GM20431 (cell line): ENCODE data around the gene KCNJ6.

ENCODE experiments used
- in situ Hi-C: fragments of 300-500 bp; cut with MseI, MboI; formaldehyde crosslinking; loops from one replicate; pipeline ENCODE4 v1.15.0; 2020; ENCODE audit warnings: low sequenced_read_pairs; ENCODE audit not compliant: unreplicated experiment

KCNJ6 gene

GRCh38 chr21:37699024-37699775 lies 217.1 kb downstream of the KCNJ6 start:
- in situ Hi-C loops, result no loop called here

- in situ Hi-C loops, result no loop called here
Measured at GRCh38 chr21:37696936-37697335, 219.3 kb downstream of the KCNJ6 start.

- in situ Hi-C loops, result no loop called here
Measured at GRCh38 chr21:37695111-37695510, 221.1 kb downstream of the KCNJ6 start.

DNA sequence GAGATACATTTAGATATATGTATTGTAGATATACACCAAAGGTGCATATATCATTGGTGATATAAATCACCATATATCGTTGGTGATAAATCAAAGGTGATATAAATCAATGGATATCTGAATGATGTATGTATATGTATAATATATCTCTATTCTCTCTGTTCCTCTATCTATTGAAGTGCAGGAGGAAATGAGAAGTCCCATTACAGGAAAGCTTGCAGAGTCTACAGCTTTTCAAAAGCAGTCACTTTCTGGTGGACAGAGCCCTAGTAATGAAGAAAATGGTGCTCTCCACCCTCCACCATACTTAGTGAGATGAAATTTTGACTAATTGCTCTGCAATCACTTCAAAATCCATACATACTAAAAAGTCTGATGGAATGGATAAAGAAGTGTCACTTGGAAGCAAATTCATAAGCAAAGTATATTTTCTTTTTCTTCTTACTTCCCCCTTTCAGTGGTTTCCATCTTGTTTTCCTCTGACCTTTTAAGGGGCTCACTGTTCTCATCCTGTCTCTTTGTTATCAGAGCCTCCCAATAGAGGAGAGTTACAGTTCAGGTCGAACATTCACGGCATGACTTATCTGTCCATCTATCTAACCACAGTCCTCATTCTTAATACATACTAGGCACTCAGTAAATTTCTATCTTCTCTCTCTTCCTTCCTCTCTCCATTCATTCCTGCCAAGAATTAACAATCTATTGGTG lies 227.2 kb downstream of the KCNJ6 start:
- in situ Hi-C loops, result no loop called here

DNA sequence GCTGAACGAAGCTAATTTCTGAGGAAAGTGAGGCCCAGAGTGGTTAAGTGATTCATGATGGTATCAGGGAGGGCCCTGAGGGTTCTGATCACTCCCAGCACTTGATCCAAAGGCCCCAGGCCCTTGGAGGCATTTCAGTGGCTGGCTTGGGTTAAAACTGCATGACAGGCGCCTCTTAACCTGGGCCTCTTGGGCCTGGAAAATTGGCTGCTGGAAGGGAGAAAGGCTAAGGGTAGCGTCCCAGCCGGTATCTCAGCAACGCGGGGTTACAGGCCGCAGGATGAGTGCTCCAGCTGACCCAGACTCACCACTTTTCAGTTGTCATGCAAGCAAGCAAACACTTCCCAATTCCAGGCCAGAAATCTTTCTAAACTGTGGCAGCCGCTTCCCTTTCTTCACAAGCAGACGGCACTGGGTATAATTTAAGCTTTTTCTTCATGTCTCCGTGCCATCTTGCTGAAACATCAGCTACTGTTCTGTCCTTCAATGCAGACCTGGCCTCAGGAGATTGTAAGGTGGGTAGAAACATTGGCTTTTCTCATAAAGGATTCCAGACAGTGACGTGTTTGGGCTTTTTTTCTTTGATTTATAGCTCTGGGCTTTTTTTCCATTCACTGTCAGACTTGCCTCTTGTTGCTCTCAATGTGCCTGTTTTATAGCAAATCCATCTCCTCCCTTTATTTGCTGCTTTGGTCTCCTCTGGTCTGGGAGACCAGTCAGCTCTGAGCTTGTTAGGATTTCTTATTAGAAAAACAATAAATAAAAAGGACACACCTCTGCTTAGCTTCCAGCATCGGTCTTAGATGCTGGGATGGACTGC lies 229.1 kb downstream of the KCNJ6 start:
- in situ Hi-C loops, result no loop called here

DNA sequence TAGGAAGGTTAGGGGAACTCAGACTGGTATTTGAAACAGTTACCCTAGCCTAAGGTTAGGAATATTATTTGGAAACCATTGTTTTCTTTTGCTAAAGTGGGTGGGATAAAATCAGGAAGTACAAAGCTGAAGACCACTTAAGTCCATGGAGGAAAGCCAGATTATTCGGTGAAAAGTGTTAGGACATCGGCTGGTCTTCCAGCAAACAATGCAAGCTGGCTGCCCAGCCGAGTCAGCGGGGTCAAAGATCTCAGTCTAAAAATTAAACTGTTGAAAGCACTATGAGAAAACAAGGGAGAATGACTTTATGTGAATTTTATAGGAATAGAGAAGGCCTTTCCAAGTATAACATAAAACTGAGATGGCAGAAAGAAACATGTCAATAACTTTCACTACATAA lies 231.7 kb downstream of the KCNJ6 start:
- in situ Hi-C loops, result no loop called here

- in situ Hi-C loops, result no loop called here
Measured at GRCh38 chr21:37684115-37684493, 232.2 kb downstream of the KCNJ6 start.

GRCh38 chr21:37683396-37684114 lies 232.7 kb downstream of the KCNJ6 start:
- in situ Hi-C loops, result no loop called here

GRCh38 chr21:37682966-37683365 lies 233.3 kb downstream of the KCNJ6 start:
- in situ Hi-C loops, result no loop called here

DNA sequence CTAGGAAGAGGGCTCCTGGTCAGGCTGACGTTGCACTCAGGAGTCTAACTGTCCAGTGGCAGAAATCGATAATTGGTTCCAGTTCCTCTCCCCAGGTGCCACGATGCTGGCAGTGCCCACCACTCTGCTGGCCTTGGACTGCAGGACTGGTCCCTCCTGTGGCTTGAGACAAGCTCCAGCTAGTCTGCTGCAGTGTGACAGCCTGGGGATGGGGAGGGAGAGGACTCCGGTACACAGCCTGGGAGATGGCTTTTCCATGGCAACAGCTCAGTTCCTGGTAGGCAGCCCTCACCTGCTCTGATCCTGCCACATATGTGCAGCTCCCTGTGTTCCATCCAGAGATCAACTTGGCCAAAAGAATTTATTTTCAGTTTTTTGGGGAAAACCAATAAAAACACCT lies 239.3 kb downstream of the KCNJ6 start:
- in situ Hi-C loops, result no loop called here

DNA sequence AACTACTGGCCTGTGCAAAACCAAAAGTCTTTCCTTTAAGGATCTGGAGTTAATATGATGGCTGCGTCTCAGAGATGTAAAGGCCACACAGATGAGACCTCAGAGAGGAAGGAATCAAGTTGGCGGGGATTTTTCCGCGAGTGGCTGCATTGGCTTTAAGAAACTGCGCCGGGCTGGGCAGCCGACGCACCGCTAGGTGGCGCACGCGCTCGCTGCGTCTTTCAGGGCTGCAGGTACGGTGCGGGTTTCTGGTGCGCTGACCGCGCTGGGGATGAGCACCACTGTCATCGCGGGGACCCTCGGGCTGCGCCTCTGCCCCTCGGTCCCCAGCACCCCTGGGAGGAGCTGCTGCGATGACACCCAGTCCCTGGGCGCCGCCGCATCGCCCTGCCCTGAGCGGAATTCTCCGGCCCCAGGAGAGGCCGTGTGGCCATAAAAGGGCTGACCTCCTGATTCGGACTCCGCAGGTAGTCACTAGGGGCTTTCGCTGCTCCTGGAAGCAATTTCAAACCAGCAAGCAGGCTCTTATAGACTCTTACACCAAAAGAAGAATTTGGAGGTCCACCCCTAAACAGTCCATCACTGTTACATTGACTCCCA lies 241.0 kb downstream of the KCNJ6 start:
- in situ Hi-C loops, result no loop called here

- in situ Hi-C loops, result no loop called here
Measured at GRCh38 chr21:37673801-37674575, 242.3 kb downstream of the KCNJ6 start.

DNA sequence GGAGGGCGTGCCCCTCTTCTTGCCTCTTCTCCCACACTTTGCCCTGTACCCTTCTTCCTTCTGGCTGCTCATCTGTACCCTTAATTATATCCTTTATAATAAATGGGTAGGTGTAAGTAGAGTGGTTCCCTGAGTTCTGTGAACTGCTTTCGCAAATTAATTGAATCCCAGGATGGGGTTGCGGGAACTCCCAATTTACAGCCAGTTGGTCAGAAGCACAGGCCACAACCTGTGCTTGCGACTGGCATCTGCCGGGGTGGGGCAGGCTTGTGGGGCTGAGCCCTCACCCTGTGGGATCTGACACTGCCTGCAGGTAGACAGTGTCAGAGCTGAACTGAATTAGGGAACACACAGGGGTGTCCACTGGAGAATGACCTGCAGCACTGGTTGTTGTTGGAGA lies 244.9 kb downstream of the KCNJ6 start:
- in situ Hi-C loops, result no loop called here

DNA sequence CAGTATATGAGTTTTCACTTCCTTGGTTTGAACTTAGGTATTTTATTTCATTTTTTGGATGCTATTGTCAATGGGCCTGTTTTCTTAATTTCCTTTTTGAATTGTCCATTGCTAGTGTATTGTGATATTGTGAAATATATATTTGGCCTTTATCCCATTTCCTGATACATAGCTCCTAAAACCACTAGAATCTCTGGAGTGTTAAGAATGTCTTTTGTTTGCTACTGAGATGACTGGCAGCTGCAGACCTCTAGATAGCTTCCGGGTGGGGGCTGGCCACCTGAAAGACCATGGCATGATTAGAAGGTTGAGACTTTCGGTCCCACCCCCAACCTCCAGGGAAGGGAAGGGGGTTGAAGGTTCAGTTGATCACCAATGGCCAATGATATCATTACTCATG lies 245.4 kb downstream of the KCNJ6 start:
- in situ Hi-C loops, result no loop called here

DNA sequence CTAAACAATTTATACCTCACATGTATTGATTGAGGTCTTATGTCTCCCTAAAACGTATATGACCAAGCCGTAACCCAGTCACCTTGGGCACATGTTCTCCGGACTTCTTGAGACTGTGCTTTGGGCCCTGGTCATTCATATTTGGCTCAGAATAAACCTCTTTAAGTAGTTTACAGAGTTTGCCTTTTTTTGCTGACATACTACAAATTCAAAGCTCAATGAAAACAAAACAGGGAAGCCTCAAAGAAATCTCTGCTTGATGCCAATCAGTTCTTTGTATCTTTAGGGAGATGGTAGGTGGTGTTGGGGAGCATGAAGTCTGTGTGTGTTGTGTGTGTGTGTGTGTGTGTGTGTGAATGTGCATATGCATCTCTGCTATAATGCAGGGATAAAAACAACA lies 247.0 kb downstream of the KCNJ6 start:
- in situ Hi-C loops, result no loop called here

DNA sequence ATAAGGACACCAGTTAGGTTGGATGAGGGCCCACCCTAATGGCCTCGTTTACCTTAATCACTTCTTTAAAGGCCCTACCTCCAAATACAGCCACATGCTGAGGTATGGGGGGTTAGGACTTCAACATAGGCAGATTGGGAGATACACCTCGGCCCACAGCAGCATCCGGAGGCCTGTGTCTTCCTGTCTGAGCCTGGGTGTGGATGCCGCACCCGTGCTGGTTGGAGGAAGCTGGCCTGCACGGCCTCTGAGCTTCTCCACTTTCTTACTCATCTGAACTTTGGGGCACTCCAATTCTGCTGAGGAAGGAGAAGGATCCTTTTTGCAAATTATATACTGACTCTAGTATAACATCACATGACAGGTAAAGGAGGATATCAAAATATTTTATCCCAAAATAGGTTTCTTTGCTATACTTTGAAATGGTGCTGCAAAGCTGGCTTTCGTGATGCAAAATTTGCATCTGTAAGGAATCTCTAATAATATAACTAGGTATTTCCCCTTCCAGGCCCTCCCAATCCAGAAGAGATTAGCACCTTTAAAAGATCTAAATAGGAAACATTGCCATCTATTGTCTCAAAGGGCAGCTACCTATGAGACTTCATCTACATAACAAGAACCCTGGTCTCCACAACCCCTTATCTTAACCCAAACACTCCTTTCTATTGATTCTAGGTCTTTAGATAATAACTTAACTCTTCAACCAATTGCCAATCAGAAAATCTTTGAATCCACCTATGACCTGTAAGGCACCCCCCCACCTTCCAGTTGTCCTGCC lies 247.6 kb downstream of the KCNJ6 start:
- in situ Hi-C loops, result no loop called here

DNA sequence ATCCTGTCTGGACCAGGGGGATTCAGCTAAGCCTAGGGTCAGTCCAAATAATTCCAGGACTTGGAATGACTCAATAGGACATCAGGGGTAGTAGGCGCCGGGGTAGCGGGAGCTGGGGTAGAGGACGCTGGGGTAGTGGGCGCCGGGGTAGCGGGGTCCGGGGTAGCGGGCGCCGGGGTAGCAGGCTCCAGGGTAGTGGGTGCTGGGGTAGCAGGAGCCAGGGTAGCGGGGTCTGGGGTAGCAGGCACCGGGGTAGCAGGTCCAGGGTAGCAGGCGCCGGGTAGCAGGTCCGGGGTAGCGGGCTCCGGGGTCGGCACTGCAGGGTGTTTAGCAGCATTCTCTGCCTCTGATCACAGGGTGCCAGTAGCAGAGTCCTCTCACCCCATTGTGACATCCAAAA lies 248.9 kb downstream of the KCNJ6 start:
- in situ Hi-C loops, result no loop called here

DNA sequence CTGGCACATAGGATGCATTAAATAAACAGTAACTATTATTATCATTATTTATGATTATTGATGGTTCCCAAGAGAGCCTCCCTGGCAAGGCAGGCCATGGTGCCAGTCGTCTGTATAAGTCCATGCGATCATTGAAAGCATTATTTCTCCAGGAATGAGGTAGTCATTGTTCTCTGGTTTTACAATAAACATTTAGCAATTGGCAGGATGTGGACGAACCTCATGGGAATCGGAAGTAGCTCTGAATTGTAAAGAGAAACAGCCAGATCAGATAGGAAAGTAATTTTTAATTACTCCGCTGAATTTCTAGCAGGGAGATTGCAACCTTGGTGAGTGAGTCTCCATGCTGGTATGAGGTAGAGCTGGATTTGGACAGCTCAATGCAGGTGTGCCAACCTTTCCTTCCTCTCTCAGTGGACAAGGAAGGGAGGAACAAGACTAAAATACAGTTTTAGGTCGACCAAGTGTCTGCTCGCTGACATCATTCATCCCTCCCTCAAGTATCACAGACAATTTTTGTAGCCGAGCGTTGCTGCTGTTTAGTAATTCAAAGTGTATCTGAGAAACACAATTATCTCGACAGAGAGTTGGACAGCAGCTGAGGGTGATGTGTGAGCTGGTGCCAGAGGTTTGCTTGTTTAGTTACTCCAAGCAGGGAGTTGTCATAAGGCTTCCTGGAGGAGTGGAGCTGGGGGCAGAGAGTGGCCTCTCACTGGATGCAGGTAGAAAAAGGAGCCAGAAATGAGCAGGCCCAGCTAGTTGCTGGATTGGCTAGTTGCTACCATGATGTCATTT lies 250.8 kb downstream of the KCNJ6 start:
- in situ Hi-C loops, result no loop called here
